GM18511 (cell line): ENCODE data around the gene GOLGA8A.
"Not testable (repeated sequence)": the region's sequence is repeated elsewhere in the genome, so short reads cannot be mapped to it uniquely, and the experiment has no call there.

Experiments
- ATAC-seq: cut with Tn5 transposase; IDR thresholded peaks from one replicate; pipeline ENCODE4 v1.9.1; 2021; ENCODE audit warnings: mild to moderate bottlenecking, moderate library complexity; ENCODE audit not compliant: unreplicated experiment

GOLGA8A gene

GRCh38 chr15:34437687-34438086 is at the start of gene GOLGA8A:
Gene GOLGA8A (minus strand): TSS chr15:34437808. CDS start chr15:34389691, 48,117 bp downstream.
- ATAC-seq, result peak; percentile 63

GRCh38 chr15:34483644-34484043 is 46.0 kb upstream of the GOLGA8A start:
- ATAC-seq, result no peak

- no peak for ATAC-seq
These were observed 43.8 kb upstream of the GOLGA8A start for GRCh38 chr15:34481370-34481769.

GRCh38 chr15:34473840-34474239 is 36.2 kb upstream of the GOLGA8A start:
- ATAC-seq, result no peak

GRCh38 chr15:34472947-34473346 is 35.3 kb upstream of the GOLGA8A start:
- no peak for ATAC-seq

GRCh38 chr15:34470892-34471291 is 33.3 kb upstream of the GOLGA8A start:
- no peak for ATAC-seq

GRCh38 chr15:34470091-34470490 is 32.5 kb upstream of the GOLGA8A start:
- no peak for ATAC-seq

GRCh38 chr15:34461730-34462129 is 24.1 kb upstream of the GOLGA8A start:
- no peak for ATAC-seq

GRCh38 chr15:34460451-34460850 is 22.8 kb upstream of the GOLGA8A start:
- no peak for ATAC-seq

- ATAC-seq, result no peak
These were observed 19.1 kb upstream of the GOLGA8A start for GRCh38 chr15:34456658-34457057.

GRCh38 chr15:34442891-34443290 is 5.3 kb upstream of the GOLGA8A start:
- no peak for ATAC-seq

GRCh38 chr15:34439878-34440277 is 2.3 kb upstream of the GOLGA8A start:
- ATAC-seq, result no peak

GRCh38 chr15:34436956-34437442 is 609 bp downstream of the GOLGA8A start:
- ATAC-seq, result peak; percentile 66

GRCh38 chr15:34436126-34436955 is 1.3 kb downstream of the GOLGA8A start:
- peak; percentile 34 for ATAC-seq

GRCh38 chr15:34435658-34436057 is 1.9 kb downstream of the GOLGA8A start:
- no peak for ATAC-seq

- ATAC-seq, result no peak
These were observed 2.8 kb downstream of the GOLGA8A start for GRCh38 chr15:34434627-34435305.

GRCh38 chr15:34433956-34434626 is 3.5 kb downstream of the GOLGA8A start:
- ATAC-seq, result not testable (repeated sequence)

- not testable (repeated sequence) for ATAC-seq
These were observed 7.0 kb downstream of the GOLGA8A start for GRCh38 chr15:34430642-34431041.

GRCh38 chr15:34423425-34424090 is 14.1 kb downstream of the GOLGA8A start:
- not testable (repeated sequence) for ATAC-seq

GRCh38 chr15:34420953-34421352 is 16.7 kb downstream of the GOLGA8A start:
- not testable (repeated sequence) for ATAC-seq

GRCh38 chr15:34418435-34418834 is 19.2 kb downstream of the GOLGA8A start:
- not testable (repeated sequence) for ATAC-seq
